Kidney (tissue), 14 donors: ENCODE data around the gene AK1. TPM values are rescaled to one million over a fixed set of nuclear protein-coding genes. Genes with fewer than 3 reads are reported as not detected.

ENCODE experiments used
- DNase-seq, 5 donors: peaks; one replicate each; pipeline ENCODE4 v3.0.0-alpha.2; 2013 to 2020
- FAIRE-seq: peaks from 2 replicates; lab custom pipeline; 2012; peaks lifted over from hg19 to GRCh38; lab: Jason Lieb, UNC
- H3K27ac ChIP-seq, 2 donors: one replicate each; pipeline ENCODE4 v1.7.0; 2013; ENCODE audit warnings: low read depth in 2 of 2, low read length in 2 of 2, inconsistent platforms in 1 of 2
- H3K27me3 ChIP-seq: one replicate; pipeline ENCODE4 v1.7.1; 2013; ENCODE audit warnings: low read length, inconsistent platforms; ENCODE audit not compliant: control insufficient read depth, insufficient read depth
- H3K36me3 ChIP-seq, 3 donors: one replicate each; pipeline versions ENCODE4 v1.7.0 to v1.7.1; 2013; ENCODE audit warnings: low read length in 3 of 3, control low read depth in 1 of 3, inconsistent platforms in 1 of 3; ENCODE audit not compliant: insufficient read depth in 3 of 3, control insufficient read depth in 2 of 3
- H3K4me1 ChIP-seq, 3 donors: one replicate each; pipeline versions ENCODE4 v1.7.0 to v1.7.1; 2013; ENCODE audit warnings: low read length in 3 of 3, inconsistent platforms in 1 of 3, low read depth in 1 of 3; ENCODE audit not compliant: control insufficient read depth in 2 of 3, insufficient read depth in 2 of 3
- H3K4me3 ChIP-seq, 3 donors: one replicate each; pipeline versions ENCODE4 v1.7.0 to v1.8.1; 2013; ENCODE audit warnings: low read length in 3 of 3, control low read depth in 1 of 3, inconsistent platforms in 1 of 3
- H3K9ac ChIP-seq, 3 donors: one replicate each; pipeline versions ENCODE4 v1.7.0 to v1.7.1; 2013; ENCODE audit warnings: low read length in 3 of 3, control low read depth in 1 of 3, inconsistent platforms in 1 of 3
- H3K9me3 ChIP-seq, 3 donors: one replicate each; pipeline versions ENCODE4 v1.7.0 to v1.7.1; 2013; ENCODE audit warnings: low read length in 3 of 3, control low read depth in 1 of 3, inconsistent platforms in 1 of 3; ENCODE audit not compliant: control insufficient read depth in 2 of 3, insufficient read depth in 1 of 3
- intact Hi-C: fragments of 100-400 bp; cut with DNase I; formaldehyde crosslinking; loops from one replicate; pipeline ENCODE4 v1.11.1; 2022
- polyA plus RNA-seq: library from polyadenylated mRNA; stranded (reverse); fragments of 350-450 nt; fragmentation: Illumina TruSeq; extraction: RNeasy Lipid Tissue Mini Kit (QIAGEN cat#74804); gene quantifications from one replicate; pipeline ENCODE4 v1.2.3, GENCODE V29; 2014; ENCODE audit warnings: low read depth, low replicate concordance; ENCODE audit not compliant: insufficient read depth
- total RNA-seq: library from RNA; stranded (reverse); fragmentation: NEBNext Ultra II Directional; extraction: Animal tissue kit (Norgen Biotek cat#: 25700); gene quantifications from one replicate; pipeline ENCODE4 v1.2.1, GENCODE V29; 2021
- TF ChIP-seq, protein P1 (sequence below): IDR thresholded peaks from 3 replicates; pipeline ENCODE4 v1.5.1; 2012; ENCODE audit warnings: mild to moderate bottlenecking, moderate library complexity, borderline replicate concordance; ENCODE audit not compliant: insufficient read depth; ENCODE audit errors: extremely low read depth
- donor health status: control.
- donor health status: control.
- donor health status: control.
- donor health status: control.
- donor health status: control.
- donor health status: DM: yes; HTN: yes; CAD: no.
- donor health status: Normal renal cell carcinoma (clear cell type).

The AK1 gene
- total and polyA plus RNA-seq, 2 donors from 2014 or later = 77.9 to 185 TPM

DNA sequence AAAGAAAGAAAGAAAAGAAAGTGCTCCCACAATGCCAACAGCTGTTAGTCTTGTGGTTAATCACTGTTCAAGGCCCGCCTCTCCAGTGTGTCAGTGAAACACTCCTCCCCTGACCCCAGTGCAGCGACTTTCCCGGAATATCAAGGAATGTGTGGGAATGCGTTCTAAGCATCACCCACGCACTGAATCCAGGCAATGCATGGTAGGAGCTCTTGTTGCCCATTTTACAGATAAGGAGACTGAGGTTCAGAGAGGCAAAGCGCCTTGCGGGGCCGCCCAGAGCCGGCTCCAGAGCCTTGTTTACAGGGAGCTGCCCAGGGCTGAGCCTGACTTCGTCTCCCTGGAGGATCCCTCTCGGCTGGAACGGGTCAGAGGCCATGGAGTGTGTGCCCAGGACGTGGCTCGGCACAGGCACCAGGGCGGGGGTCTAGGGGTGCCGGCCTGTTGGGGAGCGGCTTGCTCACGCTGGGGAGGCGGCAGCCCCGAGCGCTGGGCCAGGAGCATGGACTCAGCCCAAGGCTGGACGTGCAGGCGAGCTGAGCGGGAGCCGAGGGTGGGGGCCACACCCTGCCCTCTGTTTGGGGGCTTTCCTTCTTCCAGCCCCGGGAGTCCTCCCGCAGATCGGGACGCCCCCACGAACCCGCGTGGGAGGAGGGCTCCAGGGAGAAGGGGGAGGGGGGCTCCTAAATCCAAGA, 21.1 kb upstream of the AK1 start:
- TF ChIP-seq, protein P1, sequence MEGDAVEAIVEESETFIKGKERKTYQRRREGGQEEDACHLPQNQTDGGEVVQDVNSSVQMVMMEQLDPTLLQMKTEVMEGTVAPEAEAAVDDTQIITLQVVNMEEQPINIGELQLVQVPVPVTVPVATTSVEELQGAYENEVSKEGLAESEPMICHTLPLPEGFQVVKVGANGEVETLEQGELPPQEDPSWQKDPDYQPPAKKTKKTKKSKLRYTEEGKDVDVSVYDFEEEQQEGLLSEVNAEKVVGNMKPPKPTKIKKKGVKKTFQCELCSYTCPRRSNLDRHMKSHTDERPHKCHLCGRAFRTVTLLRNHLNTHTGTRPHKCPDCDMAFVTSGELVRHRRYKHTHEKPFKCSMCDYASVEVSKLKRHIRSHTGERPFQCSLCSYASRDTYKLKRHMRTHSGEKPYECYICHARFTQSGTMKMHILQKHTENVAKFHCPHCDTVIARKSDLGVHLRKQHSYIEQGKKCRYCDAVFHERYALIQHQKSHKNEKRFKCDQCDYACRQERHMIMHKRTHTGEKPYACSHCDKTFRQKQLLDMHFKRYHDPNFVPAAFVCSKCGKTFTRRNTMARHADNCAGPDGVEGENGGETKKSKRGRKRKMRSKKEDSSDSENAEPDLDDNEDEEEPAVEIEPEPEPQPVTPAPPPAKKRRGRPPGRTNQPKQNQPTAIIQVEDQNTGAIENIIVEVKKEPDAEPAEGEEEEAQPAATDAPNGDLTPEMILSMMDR = no peak
- Histone ChIP-seq H3K4me3 (peak overlapping the region; percentile 62 to 73 (median 71)), H3K9me3 (no peaks in the 10 kb centered on the region), H3K27ac (peak overlapping the region; percentile 83 to 91), H3K27me3 (no peaks in the 10 kb centered on the region), H3K4me1 (peaks cover 0 to 24% (median 12%) of the 10 kb centered on the region in 3 donors), H3K9ac (peak overlapping the region in 2 of 3 donors; percentile 67 to 73), H3K36me3 (peaks cover 8 to 16% (median 12%) of the 10 kb centered on the region in 3 donors)
- DNase-seq (peak; percentile 73 to 92 (median 86)), FAIRE-seq (no peak)
- intact Hi-C loops = no loop called here

DNA sequence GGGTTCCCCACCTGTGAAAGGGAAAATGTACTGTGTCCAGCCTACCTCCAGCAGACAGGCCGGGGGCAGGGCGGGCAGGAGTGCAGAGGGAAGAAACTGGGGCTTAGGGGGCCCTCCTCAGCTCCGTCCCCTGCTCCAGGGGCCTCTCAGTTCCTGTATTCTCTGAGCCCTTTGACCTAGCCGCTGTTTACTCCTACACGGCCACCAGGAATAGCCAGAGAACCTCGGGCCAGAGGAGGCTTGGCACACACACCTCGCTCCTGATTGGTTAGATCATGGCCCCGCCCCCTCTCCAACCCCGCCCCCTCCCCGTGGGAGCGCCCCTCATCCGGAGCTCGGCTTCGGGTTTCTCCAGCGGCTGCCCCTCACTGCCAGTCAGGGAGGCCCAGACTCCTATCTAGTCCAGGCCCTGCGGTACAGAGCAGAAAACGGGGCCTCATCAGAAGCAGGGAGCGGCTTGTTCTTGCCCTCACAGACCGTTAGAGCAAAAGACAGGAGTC, 19.8 kb upstream of the AK1 start:
- no peaks in the 10 kb centered on the region for H3K27me3 ChIP-seq
- peak overlapping the region in 1 of 3 donors; percentile 65 for H3K9ac ChIP-seq
- TF ChIP-seq, protein P1 = no peak
- H3K36me3 ChIP-seq = peaks cover 10 to 22% (median 20%) of the 10 kb centered on the region in 3 donors
- intact Hi-C loops = no loop called here
- H3K4me3 ChIP-seq = peak overlapping the region in 1 of 3 donors; percentile 52
- no peak for FAIRE-seq
- H3K9me3 ChIP-seq = peaks cover 0 to 6% (median 0%) of the 10 kb centered on the region in 3 donors
- peak overlapping the region; percentile 86 for H3K27ac ChIP-seq
- H3K4me1 ChIP-seq = peaks cover 0 to 19% (median 7%) of the 10 kb centered on the region in 3 donors
- peak; percentile 92 to 97 (median 94) for DNase-seq

DNA sequence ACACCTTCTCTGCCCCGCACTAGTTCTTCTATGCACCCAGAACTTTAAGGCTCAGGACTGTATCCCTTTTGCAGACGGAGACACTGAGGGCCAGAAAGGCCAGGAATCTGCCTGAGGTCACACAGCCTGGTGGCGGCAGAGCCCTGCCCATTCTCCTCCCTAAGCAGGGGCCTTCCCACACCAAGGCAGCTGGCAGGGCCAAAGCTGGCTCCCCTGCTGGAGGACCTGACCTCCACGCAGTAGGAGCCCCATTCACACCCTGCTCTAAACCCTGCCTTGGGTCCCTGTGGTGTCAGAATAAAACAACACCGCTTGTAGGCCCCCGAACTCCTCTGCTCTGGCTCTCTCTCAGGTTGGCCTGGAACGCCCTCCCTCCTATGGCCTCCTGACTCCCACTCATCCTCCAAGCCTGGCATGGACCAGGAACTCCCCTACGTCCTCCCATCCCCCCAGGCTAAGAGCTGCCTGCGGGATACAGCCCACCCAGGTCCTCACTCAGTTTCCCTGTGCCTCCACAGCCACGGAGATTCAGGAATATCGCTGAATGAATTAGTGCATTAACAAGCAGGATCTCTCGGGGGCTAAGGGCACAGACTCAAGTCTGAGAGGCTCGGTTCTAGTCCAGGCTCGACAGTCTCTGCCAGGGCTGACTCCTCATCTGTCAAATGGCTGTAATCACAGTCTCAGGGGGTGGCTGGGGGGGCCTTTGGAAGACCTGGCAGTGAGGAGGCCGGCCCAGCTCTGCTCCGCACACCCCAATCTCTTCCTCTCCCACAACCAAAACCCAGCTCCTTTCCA, 19.1 kb upstream of the AK1 start:
- no peak for FAIRE-seq
- H3K4me1 ChIP-seq = peaks cover 0 to 19% (median 7%) of the 10 kb centered on the region in 3 donors

More for the DNA sequence above, 19.1 kb upstream of the AK1 start:
- intact Hi-C loops = no loop called here
- TF ChIP-seq, protein P1 = no peak
- H3K9me3 ChIP-seq = peaks cover 0 to 6% (median 0%) of the 10 kb centered on the region in 3 donors
- no peaks in the 10 kb centered on the region for H3K27me3 ChIP-seq
- peak overlapping the region in 1 of 3 donors; percentile 65 for H3K9ac ChIP-seq
- DNase-seq = peak in 2 of 5 donors; percentile 47 to 74
- peaks cover 11 to 22% (median 20%) of the 10 kb centered on the region in 3 donors for H3K36me3 ChIP-seq
- peak overlapping the region in 2 of 3 donors; percentile 9 to 52 for H3K4me3 ChIP-seq
- H3K27ac ChIP-seq = peak overlapping the region; percentile 59 to 76
